Panc1 (cell line): ENCODE results near the gene SCYL3. TPM values are rescaled to one million over a fixed set of nuclear protein-coding genes. Genes with fewer than 3 reads are reported as not detected.
"Not testable (repeated sequence)": the region's sequence is repeated elsewhere in the genome, so short reads cannot be mapped to it uniquely, and the experiment has no call there.

Experiments
- ATAC-seq: fragments of 200-7000 bp; cut with Tn5 transposase; 2 replicates; pipeline ENCODE4 v1.9.1; 2020; ENCODE audit warnings: mild to moderate bottlenecking, moderate library complexity
- BruUV-seq: library from RNA; stranded (reverse); fragments of 400-500 nt; replicated peaks from 2 replicates; lab custom pipeline; 2021; lab: Mats Ljungman, UMichigan
- CTCF ChIA-PET: fragments of 300-600 bp; sonication (Branson Sonifier 250); formaldehyde crosslinking; loops from one replicate; lab custom pipeline; 2022; ENCODE audit warnings: antibody characterized with exemption; lab: Charles Lee
- POLR2A ChIA-PET: fragments of 300-600 bp; sonication (Branson Sonifier 250); formaldehyde crosslinking; loops from one replicate; lab custom pipeline; 2022; ENCODE audit warnings: antibody characterized with exemption; lab: Charles Lee
- DNase-seq: peaks from one replicate; pipeline ENCODE4 v3.0.0-alpha.2; 2010; ENCODE audit warnings: low read depth, low spot score
- H3K27ac ChIP-seq: 2 replicates; pipeline ENCODE4 v1.5.1; 2011; ENCODE audit warnings: mild to moderate bottlenecking, low read length, inconsistent platforms
- H3K27me3 ChIP-seq: fragments of 200-500 bp; sonication (Bioruptor generic); 2 replicates; pipeline ENCODE4 v1.6.0; 2014; ENCODE audit warnings: low read length, inconsistent platforms; ENCODE audit not compliant: control insufficient read depth, insufficient read depth
- H3K36me3 ChIP-seq: fragments of 200-500 bp; sonication (Bioruptor generic); 2 replicates; pipeline ENCODE4 v1.5.1; 2014; ENCODE audit warnings: inconsistent platforms, mild to moderate bottlenecking, low read length, moderate library complexity; ENCODE audit not compliant: control insufficient read depth, insufficient read depth
- H3K4me1 ChIP-seq: 2 replicates; pipeline ENCODE4 v1.5.1; 2011; ENCODE audit warnings: inconsistent platforms, mild to moderate bottlenecking, low read length, moderate library complexity; ENCODE audit not compliant: control insufficient read depth, insufficient read depth
- H3K4me3 ChIP-seq, 2 experiments: 2 replicates each; pipeline ENCODE4 v1.5.1; 2011 to 2012; ENCODE audit warnings: low read depth in 2 of 2, low read length in 2 of 2, mild to moderate bottlenecking in 2 of 2, inconsistent platforms in 1 of 2, moderate library complexity in 1 of 2
- H3K9me3 ChIP-seq: fragments of 200-500 bp; sonication (Bioruptor generic); 2 replicates; pipeline ENCODE4 v1.5.1; 2014; ENCODE audit warnings: low read depth, mild to moderate bottlenecking, inconsistent platforms, low read length, moderate library complexity; ENCODE audit not compliant: control insufficient read depth, insufficient read depth
- CTCF ChIP-seq: fragments of 450-650 bp; IDR thresholded peaks from 2 replicates; pipeline ENCODE4 v1.5.1; 2017; ENCODE audit warnings: mild to moderate bottlenecking
- POLR2AphosphoS5 ChIP-seq: IDR thresholded peaks from 2 replicates; pipeline ENCODE4 v1.6.1; 2012; ENCODE audit warnings: mild to moderate bottlenecking, low read depth, low read length, moderate library complexity
- SIN3A ChIP-seq: IDR thresholded peaks from 2 replicates; pipeline ENCODE4 v1.6.1; 2012; ENCODE audit warnings: low read depth, mild to moderate bottlenecking, low read length, moderate library complexity, borderline replicate concordance; ENCODE audit not compliant: insufficient read depth
- TCF7L2 ChIP-seq: IDR thresholded peaks from 2 replicates; pipeline ENCODE4 v1.6.1; 2011; ENCODE audit warnings: mild to moderate bottlenecking, low read depth, low read length, inconsistent platforms
- in situ Hi-C: cut with HindIII; loops from 2 replicates; pipeline ENCODE4 v1.10.0; 2016; ENCODE audit warnings: low sequenced_read_pairs, low pct_unique_long_range_greater_than_20kb
- intact Hi-C: fragments of 100-400 bp; cut with micrococcal nuclease; formaldehyde crosslinking; loops from one replicate; pipeline ENCODE4 v1.10.0; 2022; ENCODE audit not compliant: unreplicated experiment
- total RNA-seq: library from RNA; stranded (reverse); gene quantifications from one replicate; pipeline ENCODE4 v1.2.1, GENCODE V29; 2021; ENCODE audit not compliant: unreplicated experiment
- TF ChIP-seq, protein P1 (sequence below), 2 experiments: IDR thresholded peaks; 2 replicates each; pipeline ENCODE4 v1.6.1; 2011 to 2012; ENCODE audit warnings: low read depth in 2 of 2, control low read depth in 1 of 2, low read length in 1 of 2, mild to moderate bottlenecking in 1 of 2, moderate library complexity in 1 of 2; ENCODE audit not compliant: insufficient read depth in 1 of 2

The SCYL3 gene
- total RNA-seq, 1 experiment from 2014 or later, result 7.8 TPM

DNA sequence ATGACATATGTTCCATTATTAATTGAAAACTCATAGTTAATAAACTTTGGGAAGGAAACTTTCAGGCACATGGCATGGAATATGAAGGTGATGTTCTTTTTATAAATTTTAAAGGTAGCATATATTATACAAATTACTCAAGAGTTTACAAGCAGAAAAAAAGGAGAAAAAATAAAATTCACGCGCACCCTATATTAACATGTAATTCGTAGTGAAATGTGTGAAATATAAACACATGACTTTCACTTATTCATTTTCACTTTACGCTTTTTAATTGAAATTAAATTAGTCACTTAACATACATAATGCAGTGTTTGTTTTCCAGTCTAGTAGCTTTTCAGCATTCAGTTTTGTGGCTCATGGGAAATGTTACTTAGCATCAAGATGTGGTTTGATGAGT, 27.4 kb upstream of the SCYL3 start:
- H3K4me1 ChIP-seq, result no peaks in the 10 kb centered on the region
- TF ChIP-seq TCF7L2 (no peak), POLR2AphosphoS5 (no peak), SIN3A (no peak), CTCF (no peak)
- TF ChIP-seq, protein P1, sequence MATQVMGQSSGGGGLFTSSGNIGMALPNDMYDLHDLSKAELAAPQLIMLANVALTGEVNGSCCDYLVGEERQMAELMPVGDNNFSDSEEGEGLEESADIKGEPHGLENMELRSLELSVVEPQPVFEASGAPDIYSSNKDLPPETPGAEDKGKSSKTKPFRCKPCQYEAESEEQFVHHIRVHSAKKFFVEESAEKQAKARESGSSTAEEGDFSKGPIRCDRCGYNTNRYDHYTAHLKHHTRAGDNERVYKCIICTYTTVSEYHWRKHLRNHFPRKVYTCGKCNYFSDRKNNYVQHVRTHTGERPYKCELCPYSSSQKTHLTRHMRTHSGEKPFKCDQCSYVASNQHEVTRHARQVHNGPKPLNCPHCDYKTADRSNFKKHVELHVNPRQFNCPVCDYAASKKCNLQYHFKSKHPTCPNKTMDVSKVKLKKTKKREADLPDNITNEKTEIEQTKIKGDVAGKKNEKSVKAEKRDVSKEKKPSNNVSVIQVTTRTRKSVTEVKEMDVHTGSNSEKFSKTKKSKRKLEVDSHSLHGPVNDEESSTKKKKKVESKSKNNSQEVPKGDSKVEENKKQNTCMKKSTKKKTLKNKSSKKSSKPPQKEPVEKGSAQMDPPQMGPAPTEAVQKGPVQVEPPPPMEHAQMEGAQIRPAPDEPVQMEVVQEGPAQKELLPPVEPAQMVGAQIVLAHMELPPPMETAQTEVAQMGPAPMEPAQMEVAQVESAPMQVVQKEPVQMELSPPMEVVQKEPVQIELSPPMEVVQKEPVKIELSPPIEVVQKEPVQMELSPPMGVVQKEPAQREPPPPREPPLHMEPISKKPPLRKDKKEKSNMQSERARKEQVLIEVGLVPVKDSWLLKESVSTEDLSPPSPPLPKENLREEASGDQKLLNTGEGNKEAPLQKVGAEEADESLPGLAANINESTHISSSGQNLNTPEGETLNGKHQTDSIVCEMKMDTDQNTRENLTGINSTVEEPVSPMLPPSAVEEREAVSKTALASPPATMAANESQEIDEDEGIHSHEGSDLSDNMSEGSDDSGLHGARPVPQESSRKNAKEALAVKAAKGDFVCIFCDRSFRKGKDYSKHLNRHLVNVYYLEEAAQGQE (IDR thresholded peaks at IDR 0.05; ENCODE audit: insufficient read depth in 1 of 2, low read depth in 2 of 2, low read length in 1 of 2), result no peak
- no peaks in the 10 kb centered on the region for H3K27me3 ChIP-seq
- H3K36me3 ChIP-seq, result no peaks in the 10 kb centered on the region
- in situ Hi-C loops, result no loop called here
- no peaks in the 10 kb centered on the region for H3K9me3 ChIP-seq
- intact Hi-C loops, result loop anchor here (10.0 kb wide), 2 partner anchors 154 to 754 kb away; partner anchors contain the start of gene KIFAP3
- no TSS peak for BruUV-seq
- no peak overlapping the region for H3K27ac ChIP-seq
- ATAC-seq, result no peak
- ChIA-PET CTCF (no interaction called here), POLR2A (no interaction called here)
- no peak for DNase-seq
- no peak overlapping the region for H3K4me3 ChIP-seq

DNA sequence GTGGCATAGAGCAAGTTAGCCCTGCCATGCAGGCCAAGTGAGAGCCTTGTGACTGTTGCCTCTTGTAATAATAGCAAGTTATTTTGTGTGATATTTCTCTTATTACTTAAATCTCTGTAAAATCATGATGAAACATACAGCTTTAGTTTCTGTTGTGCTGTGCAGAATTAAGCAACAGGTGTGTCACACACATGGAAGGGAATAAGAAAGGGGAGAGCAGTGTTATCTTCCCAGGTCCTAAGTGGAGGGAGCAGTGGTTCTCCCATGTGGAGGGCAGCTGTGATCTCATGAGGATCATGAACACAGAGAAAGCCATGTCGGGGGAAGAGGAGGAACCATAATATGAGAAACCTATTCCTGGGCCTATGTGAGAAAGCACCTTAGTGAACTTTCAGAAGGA, 25.2 kb upstream of the SCYL3 start:
- Histone ChIP-seq H3K27me3 (no peaks in the 10 kb centered on the region), H3K4me3 (no peak overlapping the region), H3K27ac (no peak overlapping the region), H3K36me3 (no peaks in the 10 kb centered on the region), H3K4me1 (no peaks in the 10 kb centered on the region), H3K9me3 (no peaks in the 10 kb centered on the region)
- BruUV-seq, result no TSS peak
- DNase-seq, result no peak
- ChIA-PET POLR2A (no interaction called here), CTCF (no interaction called here)
- intact Hi-C loops, result no loop called here
- ATAC-seq, result no peak
- in situ Hi-C loops, result no loop called here
- TF ChIP-seq CTCF (no peak), SIN3A (no peak), TCF7L2 (no peak), POLR2AphosphoS5 (no peak)
- TF ChIP-seq, protein P1 (IDR thresholded peaks at IDR 0.05; ENCODE audit: insufficient read depth in 1 of 2, low read depth in 2 of 2, low read length in 1 of 2), result no peak

DNA sequence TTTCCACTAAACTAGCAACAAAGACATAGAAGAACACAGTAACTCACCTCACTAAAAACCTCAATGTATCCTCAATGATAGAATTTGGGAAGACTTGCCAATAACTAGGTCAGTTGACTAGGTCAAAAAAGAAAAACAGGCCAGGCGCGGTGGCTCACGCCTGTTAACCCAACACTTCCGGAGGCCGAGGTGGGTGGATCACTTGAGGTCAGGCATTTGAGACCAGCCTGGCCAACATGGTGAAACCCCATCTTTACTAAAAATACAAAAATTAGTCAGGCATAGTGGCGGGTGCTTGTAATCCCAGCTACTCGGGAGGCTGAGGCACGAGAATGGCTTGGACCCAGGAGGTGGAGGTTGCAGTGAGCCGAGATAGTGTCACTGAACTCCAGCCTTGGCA, 24.5 kb upstream of the SCYL3 start:
- CTCF ChIA-PET, BruUV-seq, ATAC-seq: not testable (repeated sequence)

More for the DNA sequence above, 24.5 kb upstream of the SCYL3 start:
- H3K4me3 ChIP-seq, in situ Hi-C loops, H3K4me1 ChIP-seq, H3K36me3 ChIP-seq, intact Hi-C loops, H3K9me3 ChIP-seq, H3K27ac ChIP-seq, POLR2A ChIA-PET, DNase-seq, H3K27me3 ChIP-seq: not testable (repeated sequence)
